ENCODE results near the gene PTPRS.

Gene PTPRS

GRCh38 chr19:5332501-5332900 is 8.1 kb downstream of the PTPRS start:
- no peaks in the 10 kb centered on the region for H3K9me3 ChIP-seq (ENCODE audit: control insufficient read depth, insufficient read depth, low read depth, low read length)
- peak; percentile 43; the same call in 1 of the 2 replicates for TF ChIP-seq ZNF768 (tag by site-specific recombination; IDR thresholded peaks at IDR 0.05)
- no peak for TF ChIP-seq PATZ1 (tag by site-specific recombination; IDR thresholded peaks at IDR 0.05)
- H3K4me1 ChIP-seq (ENCODE audit: control insufficient read depth, insufficient read depth, low read length) = no peaks in the 10 kb centered on the region
- CTCF ChIA-PET = interaction anchor here (0.6 kb wide), 1 partner anchor 284 kb away, joined by 3 read pairs; no protein-coding TSS in a partner anchor
- no peak overlapping the region for H3K27ac ChIP-seq (ENCODE audit: extremely low read depth, low read depth, low read length)
- no peak overlapping the region for H3K4me3 ChIP-seq (ENCODE audit: low read depth, low read length)
- POLR2A ChIA-PET = no interaction called here
- no peaks in the 10 kb centered on the region for H3K36me3 ChIP-seq (ENCODE audit: control insufficient read depth in 2 of 2, insufficient read depth in 1 of 2, low read length in 2 of 2)

DNA sequence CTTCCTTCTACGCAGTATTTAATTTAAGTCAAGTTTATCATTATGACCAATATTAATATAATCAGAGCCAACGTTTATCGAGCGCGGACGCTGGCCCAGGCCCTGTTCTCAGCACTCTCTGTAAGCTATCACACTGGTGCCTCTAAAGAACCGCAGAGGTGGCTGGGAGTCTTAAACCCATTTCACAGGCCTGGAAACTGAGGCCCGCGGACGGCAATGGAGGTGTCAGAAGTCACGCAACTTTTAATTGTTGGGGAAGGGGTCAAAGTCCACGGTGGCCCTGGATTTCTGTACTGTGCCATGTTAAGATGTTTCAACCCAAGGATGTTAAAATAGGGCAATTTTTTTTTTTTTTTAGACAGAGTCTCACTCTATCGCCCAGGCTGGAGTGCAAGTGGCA is 8.8 kb downstream of the PTPRS start:
- POLR2A ChIA-PET = no interaction called here
- TF ChIP-seq MZF1 (tag by site-specific recombination; IDR thresholded peaks at IDR 0.05; ENCODE audit: borderline replicate concordance) (no peak), ZSCAN5A (tag by site-specific recombination; IDR thresholded peaks at IDR 0.05) (no peak), ZNF571 (tag by site-specific recombination; IDR thresholded peaks at IDR 0.05) (no peak), ZNF792 (tag by site-specific recombination; IDR thresholded peaks at IDR 0.05) (no peak), ZNF133 (tag by site-specific recombination; IDR thresholded peaks at IDR 0.05) (no peak), ZNF121 (tag by site-specific recombination; IDR thresholded peaks at IDR 0.05) (no peak), ZNF239 (tag by site-specific recombination; IDR thresholded peaks at IDR 0.05) (no peak), KLF1 (tag by site-specific recombination; IDR thresholded peaks at IDR 0.05) (no peak), ZFP41 (tag by site-specific recombination; IDR thresholded peaks at IDR 0.05; ENCODE audit: borderline replicate concordance) (no peak), ZNF521 (tag by site-specific recombination; IDR thresholded peaks at IDR 0.05) (no peak), ZNF175 (tag by site-specific recombination; IDR thresholded peaks at IDR 0.05) (no peak)
- TF ChIP-seq, protein P1, sequence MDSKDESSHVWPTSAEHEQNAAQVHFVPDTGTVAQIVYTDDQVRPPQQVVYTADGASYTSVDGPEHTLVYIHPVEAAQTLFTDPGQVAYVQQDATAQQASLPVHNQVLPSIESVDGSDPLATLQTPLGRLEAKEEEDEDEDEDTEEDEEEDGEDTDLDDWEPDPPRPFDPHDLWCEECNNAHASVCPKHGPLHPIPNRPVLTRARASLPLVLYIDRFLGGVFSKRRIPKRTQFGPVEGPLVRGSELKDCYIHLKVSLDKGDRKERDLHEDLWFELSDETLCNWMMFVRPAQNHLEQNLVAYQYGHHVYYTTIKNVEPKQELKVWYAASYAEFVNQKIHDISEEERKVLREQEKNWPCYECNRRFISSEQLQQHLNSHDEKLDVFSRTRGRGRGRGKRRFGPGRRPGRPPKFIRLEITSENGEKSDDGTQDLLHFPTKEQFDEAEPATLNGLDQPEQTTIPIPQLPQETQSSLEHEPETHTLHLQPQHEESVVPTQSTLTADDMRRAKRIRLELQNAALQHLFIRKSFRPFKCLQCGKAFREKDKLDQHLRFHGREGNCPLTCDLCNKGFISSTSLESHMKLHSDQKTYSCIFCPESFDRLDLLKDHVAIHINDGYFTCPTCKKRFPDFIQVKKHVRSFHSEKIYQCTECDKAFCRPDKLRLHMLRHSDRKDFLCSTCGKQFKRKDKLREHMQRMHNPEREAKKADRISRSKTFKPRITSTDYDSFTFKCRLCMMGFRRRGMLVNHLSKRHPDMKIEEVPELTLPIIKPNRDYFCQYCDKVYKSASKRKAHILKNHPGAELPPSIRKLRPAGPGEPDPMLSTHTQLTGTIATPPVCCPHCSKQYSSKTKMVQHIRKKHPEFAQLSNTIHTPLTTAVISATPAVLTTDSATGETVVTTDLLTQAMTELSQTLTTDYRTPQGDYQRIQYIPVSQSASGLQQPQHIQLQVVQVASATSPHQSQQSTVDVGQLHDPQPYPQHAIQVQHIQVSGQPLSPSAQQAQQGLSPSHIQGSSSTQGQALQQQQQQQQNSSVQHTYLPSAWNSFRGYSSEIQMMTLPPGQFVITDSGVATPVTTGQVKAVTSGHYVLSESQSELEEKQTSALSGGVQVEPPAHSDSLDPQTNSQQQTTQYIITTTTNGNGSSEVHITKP (tag by site-specific recombination; IDR thresholded peaks at IDR 0.05) = no peak
- TF ChIP-seq, protein P2, sequence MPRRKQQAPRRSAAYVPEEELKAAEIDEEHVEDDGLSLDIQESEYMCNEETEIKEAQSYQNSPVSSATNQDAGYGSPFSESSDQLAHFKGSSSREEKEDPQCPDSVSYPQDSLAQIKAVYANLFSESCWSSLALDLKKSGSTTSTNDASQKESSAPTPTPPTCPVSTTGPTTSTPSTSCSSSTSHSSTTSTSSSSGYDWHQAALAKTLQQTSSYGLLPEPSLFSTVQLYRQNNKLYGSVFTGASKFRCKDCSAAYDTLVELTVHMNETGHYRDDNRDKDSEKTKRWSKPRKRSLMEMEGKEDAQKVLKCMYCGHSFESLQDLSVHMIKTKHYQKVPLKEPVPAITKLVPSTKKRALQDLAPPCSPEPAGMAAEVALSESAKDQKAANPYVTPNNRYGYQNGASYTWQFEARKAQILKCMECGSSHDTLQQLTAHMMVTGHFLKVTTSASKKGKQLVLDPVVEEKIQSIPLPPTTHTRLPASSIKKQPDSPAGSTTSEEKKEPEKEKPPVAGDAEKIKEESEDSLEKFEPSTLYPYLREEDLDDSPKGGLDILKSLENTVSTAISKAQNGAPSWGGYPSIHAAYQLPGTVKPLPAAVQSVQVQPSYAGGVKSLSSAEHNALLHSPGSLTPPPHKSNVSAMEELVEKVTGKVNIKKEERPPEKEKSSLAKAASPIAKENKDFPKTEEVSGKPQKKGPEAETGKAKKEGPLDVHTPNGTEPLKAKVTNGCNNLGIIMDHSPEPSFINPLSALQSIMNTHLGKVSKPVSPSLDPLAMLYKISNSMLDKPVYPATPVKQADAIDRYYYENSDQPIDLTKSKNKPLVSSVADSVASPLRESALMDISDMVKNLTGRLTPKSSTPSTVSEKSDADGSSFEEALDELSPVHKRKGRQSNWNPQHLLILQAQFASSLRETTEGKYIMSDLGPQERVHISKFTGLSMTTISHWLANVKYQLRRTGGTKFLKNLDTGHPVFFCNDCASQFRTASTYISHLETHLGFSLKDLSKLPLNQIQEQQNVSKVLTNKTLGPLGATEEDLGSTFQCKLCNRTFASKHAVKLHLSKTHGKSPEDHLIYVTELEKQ (tag by site-specific recombination; IDR thresholded peaks at IDR 0.05; ENCODE audit: borderline replicate concordance) = no peak
- TF ChIP-seq, protein P3, sequence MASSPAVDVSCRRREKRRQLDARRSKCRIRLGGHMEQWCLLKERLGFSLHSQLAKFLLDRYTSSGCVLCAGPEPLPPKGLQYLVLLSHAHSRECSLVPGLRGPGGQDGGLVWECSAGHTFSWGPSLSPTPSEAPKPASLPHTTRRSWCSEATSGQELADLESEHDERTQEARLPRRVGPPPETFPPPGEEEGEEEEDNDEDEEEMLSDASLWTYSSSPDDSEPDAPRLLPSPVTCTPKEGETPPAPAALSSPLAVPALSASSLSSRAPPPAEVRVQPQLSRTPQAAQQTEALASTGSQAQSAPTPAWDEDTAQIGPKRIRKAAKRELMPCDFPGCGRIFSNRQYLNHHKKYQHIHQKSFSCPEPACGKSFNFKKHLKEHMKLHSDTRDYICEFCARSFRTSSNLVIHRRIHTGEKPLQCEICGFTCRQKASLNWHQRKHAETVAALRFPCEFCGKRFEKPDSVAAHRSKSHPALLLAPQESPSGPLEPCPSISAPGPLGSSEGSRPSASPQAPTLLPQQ (tag by site-specific recombination; IDR thresholded peaks at IDR 0.05) = no peak
- CTCF ChIA-PET = no interaction called here
- H3K4me1 ChIP-seq (ENCODE audit: control insufficient read depth, insufficient read depth, low read length) = no peaks in the 10 kb centered on the region
- no peak overlapping the region for H3K4me3 ChIP-seq (ENCODE audit: low read depth, low read length)
- H3K36me3 ChIP-seq (ENCODE audit: control insufficient read depth in 2 of 2, insufficient read depth in 1 of 2, low read length in 2 of 2) = no peaks in the 10 kb centered on the region
- no peaks in the 10 kb centered on the region for H3K9me3 ChIP-seq (ENCODE audit: control insufficient read depth, insufficient read depth, low read depth, low read length)
- no peak overlapping the region for H3K27ac ChIP-seq (ENCODE audit: extremely low read depth, low read depth, low read length)
